NT2/D1 (cell line): ENCODE data around the gene MAML2.

Source experiments
- DNase-seq: peaks from one replicate; pipeline ENCODE4 v3.0.0-alpha.2; 2011; ENCODE audit warnings: low read depth, low spot score
- H3K27me3 ChIP-seq: 2 replicates; pipeline ENCODE4 v1.6.0; 2011; ENCODE audit warnings: mild to moderate bottlenecking; ENCODE audit not compliant: insufficient read length, insufficient read depth
- H3K36me3 ChIP-seq: 2 replicates; pipeline ENCODE4 v1.6.1; 2011; ENCODE audit warnings: mild to moderate bottlenecking, low read length, mixed read lengths; ENCODE audit not compliant: insufficient read depth, insufficient read length
- H3K4me1 ChIP-seq: 2 replicates; pipeline ENCODE4 v1.5.1; 2011; ENCODE audit not compliant: insufficient read depth, insufficient read length
- H3K4me3 ChIP-seq: 2 replicates; pipeline ENCODE4 v1.5.1; 2011; ENCODE audit warnings: low read depth; ENCODE audit not compliant: insufficient read length
- H3K9ac ChIP-seq: 2 replicates; pipeline ENCODE4 v1.6.0; 2011; ENCODE audit warnings: low read depth; ENCODE audit not compliant: insufficient read length
- H3K9me3 ChIP-seq: 2 replicates; pipeline ENCODE4 v1.5.1; 2011; ENCODE audit warnings: mild to moderate bottlenecking, low read length; ENCODE audit not compliant: insufficient read depth
- SUZ12 ChIP-seq: IDR thresholded peaks from 2 replicates; pipeline ENCODE4 v1.6.1; 2011; ENCODE audit not compliant: insufficient read length, insufficient read depth; ENCODE audit errors: extremely low read depth
- YY1 ChIP-seq: IDR thresholded peaks from 2 replicates; pipeline ENCODE4 v1.6.1; 2011; ENCODE audit not compliant: insufficient read length, insufficient read depth
- ZNF274 ChIP-seq: IDR thresholded peaks from 2 replicates; pipeline ENCODE4 v1.6.1; 2011; ENCODE audit warnings: mild to moderate bottlenecking, low read depth, low read length

Gene MAML2

GRCh38 chr11:96330511-96330859 lies 12.5 kb downstream of the MAML2 start:
- Histone ChIP-seq H3K9ac (no peak overlapping the region), H3K9me3 (no peaks in the 10 kb centered on the region), H3K4me1 (peaks cover 3% of the 10 kb centered on the region), H3K36me3 (peaks cover 3% of the 10 kb centered on the region), H3K27me3 (no peaks in the 10 kb centered on the region), H3K4me3 (no peak overlapping the region)
- TF ChIP-seq ZNF274 (no peak), SUZ12 (no peak), YY1 (no peak)
- DNase-seq, result no peak

DNA sequence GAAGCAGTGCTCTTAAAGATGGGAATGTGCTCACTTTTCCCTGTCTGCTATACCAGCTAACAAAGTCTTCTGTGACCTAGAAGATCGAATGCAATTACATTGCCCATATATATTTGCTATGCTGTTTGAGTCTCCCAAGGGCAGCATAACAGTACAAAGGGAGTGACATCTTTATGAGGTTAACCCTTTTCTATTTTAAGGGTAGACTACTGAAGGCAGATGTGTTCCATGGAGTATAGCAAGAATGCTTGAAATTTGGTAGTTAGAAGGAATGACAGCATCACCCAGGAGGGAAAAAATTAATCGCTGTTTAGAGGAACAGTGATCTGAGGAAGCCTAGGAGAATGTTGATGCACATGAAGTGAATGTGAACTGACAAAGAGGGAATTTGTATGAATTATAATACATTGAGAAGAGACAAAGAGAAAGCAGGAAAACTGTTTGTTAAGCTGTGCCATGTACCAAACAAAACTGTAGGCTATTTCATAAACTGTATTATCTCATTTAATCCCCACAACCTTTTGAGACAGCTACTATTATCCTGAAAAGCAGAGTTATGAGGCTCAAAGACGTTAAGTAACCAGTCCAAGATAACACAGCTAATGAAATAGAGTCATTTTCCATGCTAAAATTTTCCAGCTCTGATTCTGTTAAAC lies 13.0 kb downstream of the MAML2 start:
- H3K9me3 ChIP-seq, result no peaks in the 10 kb centered on the region
- H3K27me3 ChIP-seq, result no peaks in the 10 kb centered on the region
- no peak for TF ChIP-seq ZNF274
- no peak for TF ChIP-seq SUZ12
- TF ChIP-seq YY1, result no peak
- no peak for DNase-seq
- H3K36me3 ChIP-seq, result no peaks in the 10 kb centered on the region
- no peak overlapping the region for H3K4me3 ChIP-seq
- peaks cover 3% of the 10 kb centered on the region for H3K4me1 ChIP-seq
- H3K9ac ChIP-seq, result no peak overlapping the region

DNA sequence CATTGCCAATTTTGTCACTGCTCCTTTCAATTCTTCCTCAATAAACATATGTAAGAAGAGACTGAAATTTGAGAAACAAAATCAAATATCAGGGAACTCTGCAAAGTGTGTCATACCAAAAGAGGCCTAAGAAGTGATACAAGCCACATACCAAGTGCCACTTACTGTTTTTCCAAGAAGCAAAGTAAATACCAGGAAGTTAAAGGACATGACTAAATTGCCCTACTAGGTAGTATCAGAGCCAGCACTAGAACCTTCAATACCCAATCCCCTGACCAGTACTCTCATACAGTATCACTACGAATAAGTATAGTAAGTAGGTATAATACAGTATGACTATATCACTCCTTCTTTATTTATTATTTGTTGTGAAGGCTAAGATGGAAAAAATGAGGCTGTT lies 13.6 kb downstream of the MAML2 start:
- Histone ChIP-seq H3K9me3 (no peaks in the 10 kb centered on the region), H3K36me3 (no peaks in the 10 kb centered on the region), H3K4me3 (no peak overlapping the region), H3K9ac (no peak overlapping the region), H3K4me1 (peaks cover 3% of the 10 kb centered on the region), H3K27me3 (no peaks in the 10 kb centered on the region)
- no peak for DNase-seq
- no peak for TF ChIP-seq ZNF274
- TF ChIP-seq SUZ12, result no peak
- no peak for TF ChIP-seq YY1

DNA sequence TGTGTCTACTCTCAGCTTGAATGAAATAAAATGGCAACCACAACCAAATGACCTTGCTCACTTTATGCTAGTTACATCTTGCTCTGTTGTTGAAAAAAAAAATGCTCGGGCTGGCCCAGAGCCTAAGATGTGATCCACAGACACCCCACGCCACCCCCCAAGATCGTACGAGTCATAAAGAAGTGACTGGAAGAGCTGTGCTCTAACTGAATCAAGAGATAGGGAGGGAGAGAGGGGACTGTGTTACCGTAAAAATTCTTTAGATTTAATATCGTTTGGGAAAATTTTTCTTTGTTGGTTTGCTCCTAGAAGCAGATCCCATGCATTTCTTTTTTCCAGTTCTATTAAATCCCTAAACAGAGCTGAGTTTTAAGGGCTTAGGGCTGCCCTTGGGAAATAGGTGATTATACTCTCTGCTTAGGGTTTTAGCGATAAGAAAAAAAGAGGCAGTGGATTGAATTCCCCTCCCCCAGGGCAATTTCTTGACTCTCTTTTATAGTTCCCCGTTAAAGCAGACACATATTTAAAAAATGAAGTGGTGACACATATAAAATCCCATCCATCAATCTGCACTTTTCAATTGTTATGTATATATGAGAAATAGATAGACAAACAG lies 14.5 kb downstream of the MAML2 start:
- no peak for DNase-seq
- Histone ChIP-seq H3K4me1 (peaks cover 3% of the 10 kb centered on the region), H3K9ac (no peak overlapping the region), H3K4me3 (no peak overlapping the region), H3K27me3 (no peaks in the 10 kb centered on the region), H3K9me3 (no peaks in the 10 kb centered on the region), H3K36me3 (peaks cover 3% of the 10 kb centered on the region)
- TF ChIP-seq YY1 (no peak), SUZ12 (no peak)

DNA sequence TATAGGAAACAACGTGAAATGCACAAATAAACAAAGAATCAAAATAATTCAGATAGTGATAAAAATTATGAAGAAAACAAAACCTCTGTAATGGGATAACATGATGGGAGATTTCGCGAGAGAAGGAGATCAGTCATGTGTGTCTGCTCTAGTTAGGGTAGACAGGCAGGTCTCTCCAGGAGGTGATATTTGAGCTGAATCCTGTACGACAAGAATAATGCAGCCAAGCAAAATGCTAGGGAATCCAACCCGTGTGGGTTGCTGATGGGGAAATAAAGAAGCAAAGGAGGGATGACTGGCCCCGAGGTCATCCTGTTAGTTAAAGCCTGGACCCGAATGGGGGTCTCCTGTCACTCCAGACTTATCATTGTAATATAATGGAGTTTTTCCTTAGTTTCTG lies 16.0 kb downstream of the MAML2 start:
- Histone ChIP-seq H3K4me3 (no peak overlapping the region), H3K9ac (no peak overlapping the region), H3K27me3 (no peaks in the 10 kb centered on the region), H3K4me1 (no peaks in the 10 kb centered on the region), H3K36me3 (peaks cover 4% of the 10 kb centered on the region), H3K9me3 (no peaks in the 10 kb centered on the region)
- TF ChIP-seq SUZ12, result no peak
- DNase-seq, result no peak

GRCh38 chr11:96324912-96325311 lies 18.1 kb downstream of the MAML2 start:
- Histone ChIP-seq H3K4me3 (no peak overlapping the region), H3K9ac (no peak overlapping the region), H3K4me1 (no peaks in the 10 kb centered on the region), H3K27me3 (no peaks in the 10 kb centered on the region), H3K9me3 (no peaks in the 10 kb centered on the region), H3K36me3 (peaks cover 4% of the 10 kb centered on the region)
- no peak for DNase-seq
- TF ChIP-seq SUZ12 (no peak), YY1 (no peak)

GRCh38 chr11:96323642-96323985 lies 19.4 kb downstream of the MAML2 start:
- Histone ChIP-seq H3K9me3 (no peaks in the 10 kb centered on the region), H3K4me3 (no peak overlapping the region), H3K9ac (no peak overlapping the region), H3K27me3 (no peaks in the 10 kb centered on the region), H3K36me3 (peaks cover 4% of the 10 kb centered on the region), H3K4me1 (no peaks in the 10 kb centered on the region)
- DNase-seq, result no peak
- no peak for TF ChIP-seq SUZ12
- TF ChIP-seq YY1, result no peak
- no peak for TF ChIP-seq ZNF274
